H9 (cell line): ENCODE measurements around the gene SLC6A7. TPM values are rescaled to one million over a fixed set of nuclear protein-coding genes. Genes with fewer than 3 reads are reported as not detected.

Source experiments
- DNase-seq: peaks from one replicate; pipeline ENCODE4 v3.0.0-alpha.2; 2017
- H2AFZ ChIP-seq: one replicate; pipeline ENCODE4 v1.6.1; 2013; ENCODE audit warnings: mild to moderate bottlenecking, low read length, control low read depth, moderate library complexity
- H2AK5ac ChIP-seq: 2 replicates; pipeline ENCODE4 v1.6.1; 2013; ENCODE audit warnings: low read length, control low read depth, mixed read lengths; ENCODE audit not compliant: insufficient read length
- H2BK120ac ChIP-seq: one replicate; pipeline ENCODE4 v1.6.1; 2013; ENCODE audit warnings: low read depth, mild to moderate bottlenecking, low read length, control low read depth, inconsistent platforms; ENCODE audit not compliant: poor library complexity, severe bottlenecking
- H2BK12ac ChIP-seq: 2 replicates; pipeline ENCODE4 v1.6.1; 2013; ENCODE audit warnings: low read length, control low read depth, mixed read lengths, low read depth; ENCODE audit not compliant: insufficient read length
- H2BK15ac ChIP-seq: 2 replicates; pipeline ENCODE4 v1.6.1; 2013; ENCODE audit warnings: low read depth, low read length, control low read depth
- H2BK20ac ChIP-seq: one replicate; pipeline ENCODE4 v1.6.1; 2013; ENCODE audit warnings: low read depth, mild to moderate bottlenecking, low read length, control low read depth, inconsistent platforms; ENCODE audit not compliant: poor library complexity, severe bottlenecking
- H2BK5ac ChIP-seq: 2 replicates; pipeline ENCODE4 v1.6.1; 2013; ENCODE audit warnings: low read length, control low read depth, mixed read lengths; ENCODE audit not compliant: insufficient read length
- H3K14ac ChIP-seq: 2 replicates; pipeline ENCODE4 v1.6.1; 2013; ENCODE audit warnings: low read length, control low read depth; ENCODE audit not compliant: insufficient read depth
- H3K18ac ChIP-seq: 2 replicates; pipeline ENCODE4 v1.6.1; 2013; ENCODE audit warnings: low read depth, mild to moderate bottlenecking, mixed read lengths, low read length, control low read depth; ENCODE audit not compliant: insufficient read length
- H3K23ac ChIP-seq: 2 replicates; pipeline ENCODE4 v1.6.1; 2013; ENCODE audit warnings: low read length, control low read depth, mixed read lengths, low read depth; ENCODE audit not compliant: insufficient read length
- H3K23me2 ChIP-seq: 2 replicates; pipeline ENCODE4 v1.6.1; 2013; ENCODE audit warnings: low read depth, mild to moderate bottlenecking, mixed read lengths, low read length, control low read depth; ENCODE audit not compliant: insufficient read length, poor library complexity, severe bottlenecking
- H3K27ac ChIP-seq: 2 replicates; pipeline ENCODE4 v1.5.1; 2013; ENCODE audit warnings: low read length, control low read depth, mixed read lengths, low read depth; ENCODE audit not compliant: insufficient read length
- H3K27me3 ChIP-seq: 2 replicates; pipeline ENCODE4 v1.6.1; 2013; ENCODE audit warnings: low read length, control low read depth, inconsistent platforms; ENCODE audit not compliant: insufficient read depth
- H3K4ac ChIP-seq: 2 replicates; pipeline ENCODE4 v1.6.1; 2013; ENCODE audit warnings: low read depth, mild to moderate bottlenecking, control low read depth, inconsistent platforms, low read length, moderate library complexity
- H3K4me1 ChIP-seq: 2 replicates; pipeline ENCODE4 v1.6.1; 2013; ENCODE audit warnings: low read length, control low read depth, inconsistent platforms; ENCODE audit not compliant: insufficient read depth
- H3K4me2 ChIP-seq: 2 replicates; pipeline ENCODE4 v1.6.1; 2013; ENCODE audit warnings: low read length, control low read depth, mixed read lengths; ENCODE audit not compliant: insufficient read length, insufficient read depth
- H3K56ac ChIP-seq: 2 replicates; pipeline ENCODE4 v1.6.1; 2013; ENCODE audit warnings: low read depth, mild to moderate bottlenecking, mixed read lengths, low read length, control low read depth; ENCODE audit not compliant: insufficient read length
- H3K79me1 ChIP-seq: 2 replicates; pipeline ENCODE4 v1.6.1; 2013; ENCODE audit warnings: low read depth, mild to moderate bottlenecking, moderate library complexity, low read length, control low read depth, inconsistent platforms; ENCODE audit not compliant: insufficient read depth, poor library complexity, severe bottlenecking
- H3K79me2 ChIP-seq: 2 replicates; pipeline ENCODE4 v1.6.1; 2013; ENCODE audit warnings: low read length, control low read depth, inconsistent platforms; ENCODE audit not compliant: insufficient read depth
- H3K9ac ChIP-seq: 2 replicates; pipeline ENCODE4 v1.6.1; 2013; ENCODE audit warnings: low read length, control low read depth, mixed read lengths; ENCODE audit not compliant: insufficient read length; ENCODE audit errors: extremely low read depth
- H3K9me3 ChIP-seq: one replicate; pipeline ENCODE4 v1.6.1; 2013; ENCODE audit warnings: low read depth, low read length, inconsistent platforms; ENCODE audit not compliant: control insufficient read depth
- H3T11ph ChIP-seq: one replicate; pipeline ENCODE4 v1.6.1; 2013; ENCODE audit warnings: mild to moderate bottlenecking, low read length, control low read depth, inconsistent platforms
- H4K20me1 ChIP-seq: one replicate; pipeline ENCODE4 v1.6.1; 2013; ENCODE audit not compliant: control insufficient read depth, insufficient read length, insufficient read depth
- H4K5ac ChIP-seq: 2 replicates; pipeline ENCODE4 v1.6.1; 2013; ENCODE audit warnings: low read depth, mild to moderate bottlenecking, mixed read lengths, low read length, control low read depth; ENCODE audit not compliant: insufficient read length
- H4K8ac ChIP-seq: replicated peaks from 2 replicates; pipeline ENCODE4 v1.6.1; 2013; ENCODE audit warnings: low read length, control low read depth, mixed read lengths, low read depth; ENCODE audit not compliant: insufficient read length
- H4K91ac ChIP-seq: 2 replicates; pipeline ENCODE4 v1.6.1; 2013; ENCODE audit warnings: low read depth, mild to moderate bottlenecking, moderate library complexity, mixed read lengths, low read length, control low read depth; ENCODE audit not compliant: insufficient read length
- H3K27ac Mint-ChIP-seq, 3 experiments: 2 replicates in 2 of 3; 3 replicates in 1 of 3; pipeline ENCODE4 v1.8.0; 2020 to 2021; ENCODE audit warnings: mixed read lengths in 3 of 3, mild to moderate bottlenecking in 1 of 3, moderate library complexity in 1 of 3
- H3K27me3 Mint-ChIP-seq: 2 replicates; pipeline ENCODE4 v1.8.0; 2021; ENCODE audit warnings: low read depth, mild to moderate bottlenecking, moderate library complexity, mixed read lengths
- H3K36me3 Mint-ChIP-seq, 3 experiments: 2 replicates in 2 of 3; 3 replicates in 1 of 3; pipeline ENCODE4 v1.8.0; 2020 to 2021; ENCODE audit warnings: low read depth in 3 of 3, mixed read lengths in 3 of 3; ENCODE audit not compliant: insufficient read depth in 1 of 3
- H3K4me1 Mint-ChIP-seq, 2 experiments: 2 replicates each; pipeline ENCODE4 v1.8.0; 2020; ENCODE audit warnings: mixed read lengths in 2 of 2
- H3K4me3 Mint-ChIP-seq, 2 experiments: 2 replicates in 1 of 2; 3 replicates in 1 of 2; pipeline ENCODE4 v1.8.0; 2020 to 2021; ENCODE audit warnings: mild to moderate bottlenecking in 2 of 2, mixed read lengths in 2 of 2, moderate library complexity in 1 of 2
- H3K9me3 Mint-ChIP-seq, 2 experiments: 2 replicates in 1 of 2; 3 replicates in 1 of 2; pipeline ENCODE4 v1.8.0; 2020; ENCODE audit warnings: mild to moderate bottlenecking in 2 of 2, mixed read lengths in 2 of 2, moderate library complexity in 1 of 2
- WGBS: extraction: QIAGEN DNeasy Blood & Tissue Kit; methylation state at CpG from one replicate; pipeline ENCODE4 v1.1.7; 2013; ENCODE audit warnings: missing lambda C conversion rate, low lambda C conversion rate, mixed read lengths; ENCODE audit not compliant: insufficient read length; ENCODE audit errors: extremely low coverage; 5-methylcytosine and 5-hydroxymethylcytosine counted together
- total RNA-seq: library from RNA; stranded (reverse); gene quantifications from 2 replicates; pipeline ENCODE4 v1.2.1, GENCODE V29; 2021
- TF ChIP-seq, protein P1 (sequence below): fragments of 200-600 bp; sonication (generic); conservative IDR thresholded peaks from 3 replicates; pipeline ENCODE4 v1.8.0; 2021; ENCODE audit warnings: antibody characterized with exemption, mild to moderate bottlenecking

The SLC6A7 gene
- total RNA-seq, 1 experiment from 2014 or later, result not detected

DNA sequence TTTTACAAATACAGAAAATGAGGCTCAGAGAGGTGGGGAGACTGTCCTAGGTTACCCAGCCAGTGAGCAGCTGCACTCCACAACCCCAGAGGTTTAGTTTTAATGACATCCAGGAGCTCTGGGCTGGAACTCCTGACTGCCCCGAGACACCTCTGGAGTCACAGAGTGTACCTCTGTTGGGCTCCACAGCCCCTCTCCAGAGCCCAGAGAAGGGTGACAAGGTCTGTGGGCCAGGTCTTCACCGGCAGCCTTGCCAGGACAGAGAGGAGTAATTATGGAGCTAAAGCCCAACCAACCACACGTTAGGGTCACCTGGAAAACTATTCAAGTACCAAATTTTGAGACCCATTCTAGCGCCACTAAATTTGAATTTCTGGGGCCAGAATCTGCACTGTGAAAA lies 12.1 kb upstream of the SLC6A7 start:
- Histone ChIP-seq H2AK5ac (no peak overlapping the region), H3K27me3 (no peaks in the 10 kb centered on the region; the same call in 1 of the 2 replicates), H3K79me1 (no peaks in the 10 kb centered on the region), H4K91ac (no peak overlapping the region), H3K23me2 (no peaks in the 10 kb centered on the region), H3K56ac (no peak overlapping the region), H2BK15ac (no peak overlapping the region), H2BK5ac (no peak overlapping the region), H3K4me1 (no peaks in the 10 kb centered on the region), H3K4me2 (no peak overlapping the region), H3K79me2 (no peaks in the 10 kb centered on the region), H3K4ac (no peak overlapping the region), H3K27ac (no peak overlapping the region), H3K9ac (no peak overlapping the region), H2BK12ac (no peak overlapping the region), H4K5ac (no peak overlapping the region), H2BK120ac (no peak overlapping the region), H3K23ac (no peak overlapping the region), H4K20me1 (no peaks in the 10 kb centered on the region), H3K14ac (no peak overlapping the region), H3K9me3 (no peaks in the 10 kb centered on the region), H3T11ph (no peak overlapping the region), H2AFZ (no peak overlapping the region), H3K18ac (no peak overlapping the region), H4K8ac (no peak overlapping the region), H2BK20ac (no peak overlapping the region)
- H3K27me3 Mint-ChIP-seq, result peaks cover 63% of the 10 kb centered on the region
- no peak overlapping the region for H3K27ac Mint-ChIP-seq
- no peak for DNase-seq
- no peaks in the 10 kb centered on the region; a peak in 1 of 5 replicates for H3K9me3 Mint-ChIP-seq
- H3K4me3 Mint-ChIP-seq, result no peak overlapping the region
- TF ChIP-seq, protein P1, sequence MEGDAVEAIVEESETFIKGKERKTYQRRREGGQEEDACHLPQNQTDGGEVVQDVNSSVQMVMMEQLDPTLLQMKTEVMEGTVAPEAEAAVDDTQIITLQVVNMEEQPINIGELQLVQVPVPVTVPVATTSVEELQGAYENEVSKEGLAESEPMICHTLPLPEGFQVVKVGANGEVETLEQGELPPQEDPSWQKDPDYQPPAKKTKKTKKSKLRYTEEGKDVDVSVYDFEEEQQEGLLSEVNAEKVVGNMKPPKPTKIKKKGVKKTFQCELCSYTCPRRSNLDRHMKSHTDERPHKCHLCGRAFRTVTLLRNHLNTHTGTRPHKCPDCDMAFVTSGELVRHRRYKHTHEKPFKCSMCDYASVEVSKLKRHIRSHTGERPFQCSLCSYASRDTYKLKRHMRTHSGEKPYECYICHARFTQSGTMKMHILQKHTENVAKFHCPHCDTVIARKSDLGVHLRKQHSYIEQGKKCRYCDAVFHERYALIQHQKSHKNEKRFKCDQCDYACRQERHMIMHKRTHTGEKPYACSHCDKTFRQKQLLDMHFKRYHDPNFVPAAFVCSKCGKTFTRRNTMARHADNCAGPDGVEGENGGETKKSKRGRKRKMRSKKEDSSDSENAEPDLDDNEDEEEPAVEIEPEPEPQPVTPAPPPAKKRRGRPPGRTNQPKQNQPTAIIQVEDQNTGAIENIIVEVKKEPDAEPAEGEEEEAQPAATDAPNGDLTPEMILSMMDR, result no peak
- WGBS, result no CpG with 5 or more reads among the region's 4 CpGs
- H3K4me1 Mint-ChIP-seq, result peaks cover 7 to 13% of the 10 kb centered on the region in 2 experiments; a peak in 3 of 4 replicates
- H3K36me3 Mint-ChIP-seq, result no peaks in the 10 kb centered on the region; a peak in 1 of 7 replicates
